ENCODE data around the gene ARAP1. TPM values are rescaled to one million over a fixed set of nuclear protein-coding genes. Genes with fewer than 3 reads are reported as not detected.

Gene ARAP1
- total RNA-seq, 2 donors from 2014 or later, result 76.5 to 103 TPM

DNA sequence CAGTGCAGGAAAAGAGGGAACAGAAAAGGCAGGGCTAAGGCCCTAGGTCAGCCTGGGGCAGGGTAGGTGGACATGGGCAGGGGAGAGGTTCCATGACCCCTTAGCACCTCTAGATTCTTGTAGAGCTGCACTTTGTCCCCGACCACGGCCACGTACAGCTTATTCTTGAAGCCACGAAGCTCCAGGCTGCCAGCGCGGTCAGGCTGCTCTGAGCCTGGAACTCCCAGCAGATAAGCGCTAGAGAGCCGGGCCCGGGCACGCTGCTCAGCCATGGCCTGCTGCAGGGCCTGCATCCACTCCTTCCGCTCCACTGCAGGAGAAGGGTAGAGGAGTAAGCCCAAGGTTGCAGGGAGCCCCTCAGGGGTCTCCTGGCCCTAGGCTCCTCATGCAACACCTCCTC, 41.9 kb downstream of the ARAP1 start:
- no peak overlapping the region for H3K4me3 ChIP-seq
- DNase-seq (ENCODE audit: low spot score) (no peak), ATAC-seq (ENCODE audit: insufficient number of reproducible peaks, low FRiP score, low read depth) (no peak)
- TF ChIP-seq, protein P1, sequence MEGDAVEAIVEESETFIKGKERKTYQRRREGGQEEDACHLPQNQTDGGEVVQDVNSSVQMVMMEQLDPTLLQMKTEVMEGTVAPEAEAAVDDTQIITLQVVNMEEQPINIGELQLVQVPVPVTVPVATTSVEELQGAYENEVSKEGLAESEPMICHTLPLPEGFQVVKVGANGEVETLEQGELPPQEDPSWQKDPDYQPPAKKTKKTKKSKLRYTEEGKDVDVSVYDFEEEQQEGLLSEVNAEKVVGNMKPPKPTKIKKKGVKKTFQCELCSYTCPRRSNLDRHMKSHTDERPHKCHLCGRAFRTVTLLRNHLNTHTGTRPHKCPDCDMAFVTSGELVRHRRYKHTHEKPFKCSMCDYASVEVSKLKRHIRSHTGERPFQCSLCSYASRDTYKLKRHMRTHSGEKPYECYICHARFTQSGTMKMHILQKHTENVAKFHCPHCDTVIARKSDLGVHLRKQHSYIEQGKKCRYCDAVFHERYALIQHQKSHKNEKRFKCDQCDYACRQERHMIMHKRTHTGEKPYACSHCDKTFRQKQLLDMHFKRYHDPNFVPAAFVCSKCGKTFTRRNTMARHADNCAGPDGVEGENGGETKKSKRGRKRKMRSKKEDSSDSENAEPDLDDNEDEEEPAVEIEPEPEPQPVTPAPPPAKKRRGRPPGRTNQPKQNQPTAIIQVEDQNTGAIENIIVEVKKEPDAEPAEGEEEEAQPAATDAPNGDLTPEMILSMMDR (IDR thresholded peaks at IDR 0.05), result no peak
- no peaks in the 10 kb centered on the region for H3K27me3 ChIP-seq (replicated peaks; ENCODE audit: insufficient read depth)
- peaks cover 5 to 7% of the 10 kb centered on the region in 2 donors for H3K4me1 ChIP-seq (ENCODE audit: control insufficient read depth in 1 of 2, low read depth in 2 of 2)
- H3K36me3 ChIP-seq, result peaks cover 52% of the 10 kb centered on the region
- no peak overlapping the region for H3K27ac ChIP-seq
- no peaks in the 10 kb centered on the region for H3K9me3 ChIP-seq

DNA sequence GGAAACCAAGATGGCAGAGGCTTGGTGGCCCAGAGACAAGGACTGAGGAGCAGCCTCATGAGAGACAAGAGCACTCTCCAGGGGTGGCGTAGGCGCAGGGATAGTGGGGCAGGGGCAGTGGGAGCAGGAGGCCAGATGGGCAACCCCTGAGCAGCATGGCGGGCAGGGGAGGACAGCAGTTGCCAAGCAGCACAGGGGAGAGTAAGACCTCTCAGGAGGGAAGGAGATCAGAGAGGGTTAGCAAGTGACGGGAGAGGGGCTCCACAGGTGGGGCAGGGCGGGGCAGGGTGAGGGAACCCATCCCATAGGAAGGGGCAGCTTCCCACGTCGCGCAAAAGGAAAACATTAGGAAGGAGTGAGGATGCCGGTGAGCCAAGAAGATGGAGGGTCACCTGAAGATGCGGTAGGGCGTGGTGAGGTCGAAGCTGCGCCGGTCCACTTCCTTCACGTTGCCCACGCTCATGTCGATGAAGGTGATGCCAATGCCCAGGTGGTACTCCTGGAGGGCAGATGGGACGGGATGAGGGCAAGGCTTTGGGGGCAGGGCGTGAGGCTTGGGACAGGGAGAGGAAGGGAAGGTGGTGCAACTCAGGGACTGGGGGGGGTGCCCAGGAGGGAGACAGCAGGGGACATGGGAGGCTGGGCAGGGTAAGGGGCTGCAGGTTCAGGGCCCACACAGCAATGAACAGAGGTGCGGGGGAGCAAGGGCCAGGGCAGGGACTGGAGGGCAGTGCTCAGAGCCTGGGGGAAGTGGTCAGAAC, 42.5 kb downstream of the ARAP1 start:
- H3K27me3 ChIP-seq (replicated peaks; ENCODE audit: insufficient read depth), result no peaks in the 10 kb centered on the region
- ATAC-seq (ENCODE audit: insufficient number of reproducible peaks, low FRiP score, low read depth) (no peak), DNase-seq (ENCODE audit: low spot score) (no peak)
- peaks cover 5 to 7% of the 10 kb centered on the region in 2 donors for H3K4me1 ChIP-seq (ENCODE audit: control insufficient read depth in 1 of 2, low read depth in 2 of 2)
- H3K27ac ChIP-seq, result no peak overlapping the region
- H3K9me3 ChIP-seq, result no peaks in the 10 kb centered on the region
- TF ChIP-seq, protein P1 (IDR thresholded peaks at IDR 0.05), result no peak
- H3K36me3 ChIP-seq, result peaks cover 52% of the 10 kb centered on the region
- no peak overlapping the region for H3K4me3 ChIP-seq

DNA sequence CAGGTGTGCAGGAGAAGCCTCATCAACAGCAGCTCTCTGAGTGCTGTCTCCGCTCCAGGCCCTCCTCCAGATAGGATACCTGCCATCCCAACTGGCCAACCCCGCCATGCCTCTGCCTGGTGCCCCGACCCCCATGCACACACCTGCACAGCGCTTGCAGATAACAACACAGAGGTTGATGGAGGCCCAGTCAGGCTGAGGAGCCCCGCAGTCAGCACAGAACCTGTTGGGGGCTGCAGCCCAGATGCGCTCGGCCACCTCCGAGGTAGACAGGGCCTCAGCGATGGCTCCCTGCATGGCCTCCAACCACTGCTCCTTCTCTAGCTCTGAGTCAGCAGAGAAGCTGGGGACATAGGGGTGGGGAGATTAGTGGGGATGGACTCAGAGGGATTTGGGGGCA, 45.2 kb downstream of the ARAP1 start:
- Histone ChIP-seq H3K4me1 (ENCODE audit: control insufficient read depth in 1 of 2, low read depth in 2 of 2) (peaks cover 0 to 16% of the 10 kb centered on the region in 2 donors), H3K4me3 (no peak overlapping the region), H3K27ac (no peak overlapping the region), H3K9me3 (no peaks in the 10 kb centered on the region), H3K27me3 (replicated peaks; ENCODE audit: insufficient read depth) (no peaks in the 10 kb centered on the region), H3K36me3 (peaks cover 58% of the 10 kb centered on the region)
- DNase-seq (ENCODE audit: low spot score) (no peak), ATAC-seq (ENCODE audit: insufficient number of reproducible peaks, low FRiP score, low read depth) (no peak)
- TF ChIP-seq, protein P1 (IDR thresholded peaks at IDR 0.05), result no peak

DNA sequence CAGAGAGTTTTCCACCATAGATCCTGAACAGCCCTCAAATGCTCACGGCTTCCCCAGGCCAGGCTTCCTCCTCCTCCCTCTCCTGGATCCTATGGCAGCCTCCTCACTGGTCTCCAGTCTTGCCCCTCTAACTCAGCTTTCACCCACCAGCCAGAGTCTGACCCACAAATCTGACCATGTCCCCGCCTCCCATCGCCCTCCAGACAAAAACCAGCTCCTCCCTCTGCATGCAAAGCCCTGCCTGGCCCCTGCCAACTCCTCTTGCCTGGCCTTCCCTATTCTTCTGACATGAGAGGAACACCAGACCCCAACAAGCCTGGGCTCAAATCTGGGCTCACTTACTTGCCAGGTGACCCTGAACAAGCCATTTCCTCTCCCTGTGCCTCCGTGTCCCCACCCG, 45.6 kb downstream of the ARAP1 start:
- no peaks in the 10 kb centered on the region for H3K27me3 ChIP-seq (replicated peaks; ENCODE audit: insufficient read depth)
- ATAC-seq (ENCODE audit: insufficient number of reproducible peaks, low FRiP score, low read depth) (no peak), DNase-seq (ENCODE audit: low spot score) (no peak)
- no peak overlapping the region for H3K27ac ChIP-seq
- H3K36me3 ChIP-seq, result peaks cover 58% of the 10 kb centered on the region
- H3K9me3 ChIP-seq, result no peaks in the 10 kb centered on the region
- H3K4me1 ChIP-seq (ENCODE audit: control insufficient read depth in 1 of 2, low read depth in 2 of 2), result peaks cover 0 to 16% of the 10 kb centered on the region in 2 donors
- H3K4me3 ChIP-seq, result no peak overlapping the region
- TF ChIP-seq, protein P1 (IDR thresholded peaks at IDR 0.05), result no peak

DNA sequence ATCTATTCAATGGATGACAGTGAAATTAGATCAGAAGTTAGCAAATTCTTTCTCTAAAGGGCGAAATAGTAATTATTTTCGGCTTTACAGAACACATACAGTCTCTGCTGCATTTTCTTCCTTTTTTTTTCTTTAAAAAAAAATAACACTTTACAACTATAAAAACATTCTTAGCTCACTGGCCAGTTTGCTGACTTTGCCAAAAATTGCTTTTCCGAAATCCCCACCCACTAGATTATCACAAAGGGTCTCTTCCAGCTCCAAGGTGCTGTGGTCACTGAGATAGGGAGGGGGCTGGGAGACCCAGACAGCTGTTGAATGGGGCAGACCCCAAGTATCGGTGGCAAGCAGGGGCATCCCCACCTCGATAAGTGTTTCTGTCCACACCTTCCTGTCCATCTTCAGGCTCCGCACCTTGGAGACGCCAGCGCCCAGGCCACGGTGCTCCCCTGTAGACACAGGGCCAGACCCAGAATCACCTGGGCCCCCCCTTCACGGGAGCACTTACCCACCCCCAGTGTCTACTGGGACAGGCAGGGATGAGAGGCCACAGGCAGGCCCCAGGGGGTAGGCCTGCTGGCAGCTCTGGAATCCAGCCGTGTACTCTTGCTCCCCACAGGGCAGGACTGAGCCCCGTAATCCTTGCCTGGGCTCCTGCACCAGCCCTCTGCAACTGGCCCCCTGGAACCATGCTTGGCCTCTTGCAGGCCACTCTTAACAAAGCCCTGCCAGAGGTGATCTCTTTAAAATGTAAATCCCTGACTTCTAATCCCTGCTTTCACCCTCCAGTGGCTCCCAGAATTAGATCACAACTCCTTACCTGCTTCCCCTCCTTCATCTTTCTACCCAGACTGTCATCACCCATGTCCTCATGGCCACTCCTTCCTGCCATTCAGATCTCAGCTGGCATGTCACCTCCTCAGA, 46.5 kb downstream of the ARAP1 start:
- Histone ChIP-seq H3K4me1 (ENCODE audit: control insufficient read depth in 1 of 2, low read depth in 2 of 2) (peaks cover 0 to 16% of the 10 kb centered on the region in 2 donors), H3K9me3 (no peaks in the 10 kb centered on the region), H3K27ac (no peak overlapping the region), H3K36me3 (peaks cover 58% of the 10 kb centered on the region), H3K27me3 (replicated peaks; ENCODE audit: insufficient read depth) (no peaks in the 10 kb centered on the region), H3K4me3 (no peak overlapping the region)
- DNase-seq (ENCODE audit: low spot score), result no peak
- TF ChIP-seq, protein P1 (IDR thresholded peaks at IDR 0.05), result no peak
- no peak for ATAC-seq (ENCODE audit: insufficient number of reproducible peaks, low FRiP score, low read depth)

All from thoracic aorta (tissue), 2 donors.